DMS153 treated with DMSO at 0.1 percent for 48 hours (cell line): ENCODE results near the gene ATRNL1.
A peak's percentile ranks its signal among the peaks of the same experiment; 100 is the strongest.
"Not testable (repeated sequence)": the region's sequence is repeated elsewhere in the genome, so short reads cannot be mapped to it uniquely, and the experiment has no call there.

Source experiments
- DNase-seq: peaks from one replicate; lab custom pipeline; 2025; ENCODE audit not compliant: unreplicated experiment; lab: John Stamatoyannopoulos, UW

The ATRNL1 gene

DNA sequence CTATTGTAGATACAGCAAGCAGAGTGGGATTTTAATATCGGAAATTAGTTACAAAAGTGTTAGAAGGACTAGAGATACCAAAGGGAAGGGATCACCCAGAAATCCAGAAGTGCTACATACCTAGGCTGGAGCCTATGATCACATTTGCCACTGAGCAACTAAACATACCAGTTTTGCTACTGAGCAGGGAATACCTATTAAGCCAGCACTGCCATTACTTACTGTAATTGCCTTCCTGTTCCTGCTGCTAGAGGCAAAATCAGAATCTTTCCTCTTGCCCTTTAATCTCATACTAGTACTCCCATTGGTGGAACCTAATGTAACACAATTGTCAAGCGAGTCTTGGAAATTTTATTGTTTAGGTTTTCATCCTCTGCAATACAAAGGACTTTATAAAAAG, 121.7 kb downstream of the ATRNL1 start:
- DNase-seq, result no peak

GRCh38 chr10:115219203-115219602, 126.0 kb downstream of the ATRNL1 start:
- DNase-seq, result no peak

- DNase-seq, result no peak
Observed at GRCh38 chr10:115222039-115222438, 128.9 kb downstream of the ATRNL1 start.

DNA sequence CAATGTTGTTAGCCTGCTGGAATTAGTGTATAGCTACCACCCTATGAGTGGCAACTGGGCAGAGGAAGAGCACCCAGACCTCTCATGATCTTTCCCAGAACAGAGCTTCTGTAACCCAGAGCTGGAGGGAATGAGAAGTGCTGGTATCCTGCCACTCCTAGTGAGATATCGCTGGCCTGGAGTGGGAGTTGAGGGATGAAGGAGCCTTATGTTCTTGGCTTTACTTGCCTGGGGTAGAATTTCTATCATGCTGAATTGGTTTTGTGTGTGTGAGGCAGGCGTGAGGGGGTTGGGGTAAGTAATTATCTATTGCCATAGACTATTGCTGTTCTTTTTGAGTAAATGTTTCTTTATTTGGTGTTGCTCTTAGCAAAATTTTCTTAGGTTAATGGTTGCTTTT, 146.6 kb downstream of the ATRNL1 start:
- no peak for DNase-seq

GRCh38 chr10:115250784-115251183, 157.6 kb downstream of the ATRNL1 start:
- no peak for DNase-seq

DNA sequence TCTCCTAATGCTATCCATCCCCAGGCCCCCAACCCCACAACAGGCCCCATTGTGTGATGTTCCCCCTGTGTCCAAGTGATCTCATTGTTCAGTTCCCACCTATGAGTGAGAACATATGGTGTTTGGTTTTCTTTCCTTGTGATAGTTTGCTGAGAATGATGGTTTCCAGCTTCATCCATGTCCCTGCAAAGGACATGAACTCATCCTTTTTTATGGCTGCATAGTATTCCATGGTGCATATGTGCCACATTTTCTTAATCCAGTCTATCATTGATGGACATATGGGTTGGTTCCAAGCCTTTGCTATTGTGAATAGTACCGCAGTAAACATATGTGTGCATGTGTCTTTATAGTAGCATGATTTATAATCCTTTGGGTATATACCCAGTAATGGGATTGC, 160.6 kb downstream of the ATRNL1 start:
- not testable (repeated sequence) for DNase-seq

GRCh38 chr10:115272482-115272881, 179.3 kb downstream of the ATRNL1 start:
- no peak for DNase-seq

DNA sequence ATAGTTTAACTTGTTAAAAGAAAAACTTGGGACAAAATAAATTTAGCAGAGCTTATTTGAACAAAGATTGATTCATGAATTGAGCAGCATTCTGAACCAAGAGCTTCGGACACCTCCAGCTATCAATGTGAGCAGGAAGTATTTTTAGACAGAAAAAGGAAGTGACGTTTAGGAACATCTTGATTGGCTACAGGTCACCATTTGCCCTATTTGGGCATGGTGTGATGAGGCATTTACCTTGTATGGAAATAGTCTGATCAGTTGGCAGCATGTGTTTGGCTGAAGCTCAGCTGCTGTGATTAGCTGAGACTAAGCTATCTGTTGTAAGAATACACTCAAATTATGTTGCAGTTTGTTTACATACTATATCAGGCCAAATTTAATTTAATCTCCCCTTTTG, 185.1 kb downstream of the ATRNL1 start:
- no peak for DNase-seq

DNA sequence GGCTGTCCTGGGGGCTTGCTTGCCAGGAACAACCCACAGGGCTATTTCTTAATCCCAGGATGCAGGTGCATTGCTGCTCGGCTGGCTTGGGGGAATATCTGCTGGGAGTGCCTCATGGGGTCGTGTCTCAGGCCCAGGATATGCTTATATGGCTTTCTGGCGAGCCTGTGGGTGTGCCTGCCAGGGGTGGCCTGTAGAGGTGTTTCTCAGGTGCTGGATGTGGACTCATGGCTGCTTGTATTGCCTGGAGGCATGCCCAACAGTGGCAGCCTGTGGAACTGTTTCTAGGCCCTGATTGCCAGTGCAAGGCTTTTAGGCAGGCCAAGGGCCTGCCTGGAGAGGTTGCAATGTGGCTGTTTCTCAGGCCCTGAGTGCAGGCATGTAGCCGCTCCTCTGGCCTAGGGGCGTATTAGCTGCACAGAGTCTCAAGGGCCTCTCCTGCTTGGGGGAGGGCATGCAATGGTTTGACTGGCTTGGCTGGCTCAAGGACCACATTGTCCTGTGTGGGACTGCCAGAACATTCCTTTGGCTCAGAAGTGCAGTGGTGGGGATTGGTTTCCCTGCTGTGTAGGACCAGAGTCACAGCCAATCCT, 202.1 kb downstream of the ATRNL1 start:
- no peak for DNase-seq

DNA sequence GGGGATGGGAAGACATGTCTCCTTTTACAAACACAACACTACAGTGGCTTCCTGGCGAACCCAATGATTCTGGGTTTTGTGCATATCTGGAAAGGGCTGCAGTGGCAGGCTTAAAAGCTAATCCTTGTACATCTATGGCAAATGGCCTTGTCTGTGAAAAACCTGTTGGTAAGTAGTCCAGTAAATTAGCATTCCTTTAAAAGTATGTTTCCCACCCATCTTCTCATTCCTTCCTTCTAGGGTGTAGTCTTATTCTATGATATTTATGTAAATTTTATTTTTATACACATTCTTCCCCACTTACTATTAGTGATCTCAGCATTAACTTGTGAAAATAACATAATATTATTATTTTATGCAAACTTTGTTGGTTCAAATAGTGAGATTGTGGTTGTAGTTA, 206.9 kb downstream of the ATRNL1 start:
- no peak for DNase-seq

DNA sequence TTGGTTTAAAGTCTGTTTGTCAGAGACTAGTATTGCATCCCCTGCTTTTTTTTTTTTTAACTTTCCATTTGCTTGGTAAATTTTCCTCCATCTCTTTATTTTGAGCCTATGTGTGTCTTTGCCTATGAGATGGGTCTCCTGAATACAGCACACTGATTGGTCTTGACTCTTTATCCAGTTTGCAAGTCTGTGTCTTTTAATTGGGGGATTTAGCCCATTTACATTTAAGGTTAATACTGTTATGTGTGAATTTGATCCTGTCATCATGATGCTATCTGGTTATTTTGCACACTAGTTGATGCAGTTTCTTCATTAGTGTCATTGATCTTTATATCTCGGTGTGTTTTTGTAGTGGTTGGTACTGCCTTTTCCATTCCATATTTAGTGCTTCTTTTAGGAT, 226.5 kb downstream of the ATRNL1 start:
- not testable (repeated sequence) for DNase-seq

- DNase-seq, result peak; percentile 14
Observed at GRCh38 chr10:115321360-115321759, 228.2 kb downstream of the ATRNL1 start.

GRCh38 chr10:115328331-115328730, 235.2 kb downstream of the ATRNL1 start:
- DNase-seq, result no peak

DNA sequence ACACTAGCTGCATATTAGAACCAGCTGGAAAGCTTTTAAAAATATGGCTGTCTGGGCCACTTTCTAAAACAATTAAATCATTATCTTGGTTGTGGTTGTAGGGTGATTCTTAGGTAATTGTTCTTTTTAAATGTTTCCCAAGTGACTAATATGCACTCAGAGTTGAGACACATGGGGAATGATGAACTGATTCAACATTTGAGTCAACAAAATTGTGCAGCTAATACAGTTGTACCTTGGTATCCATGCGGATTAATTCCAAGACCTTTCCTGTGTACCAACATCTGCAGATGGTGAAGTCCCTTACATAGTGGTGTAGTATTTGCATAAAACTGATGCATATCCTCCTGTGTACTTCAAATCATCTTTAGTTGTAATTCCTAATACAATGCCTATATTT, 242.2 kb downstream of the ATRNL1 start:
- no peak for DNase-seq

GRCh38 chr10:115355162-115355760, 262.1 kb downstream of the ATRNL1 start:
- peak; percentile 54 for DNase-seq

- DNase-seq, result not testable (repeated sequence)
Observed at GRCh38 chr10:115367920-115368319, 274.8 kb downstream of the ATRNL1 start.

DNA sequence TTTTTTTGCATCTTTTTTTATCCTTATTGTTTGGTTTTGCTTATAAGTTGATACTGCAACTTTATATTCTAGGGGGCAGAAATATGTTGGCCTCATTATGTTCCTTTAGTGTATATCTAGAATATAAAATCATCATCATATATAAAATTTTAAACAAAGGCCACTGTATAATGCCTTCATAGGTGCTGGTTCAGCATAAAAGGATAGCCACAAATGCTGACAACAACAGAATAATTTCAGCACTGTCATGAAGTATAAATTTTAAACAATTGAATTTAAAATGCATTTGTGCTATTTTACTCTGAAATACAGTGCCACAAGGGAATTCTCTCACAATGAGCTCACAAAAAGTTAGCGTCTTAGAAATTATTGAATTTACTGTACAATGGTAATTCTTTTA, 285.9 kb downstream of the ATRNL1 start:
- DNase-seq, result no peak

- DNase-seq, result no peak
Observed at GRCh38 chr10:115384665-115385064, 291.5 kb downstream of the ATRNL1 start.

GRCh38 chr10:115390607-115391006, 297.4 kb downstream of the ATRNL1 start:
- no peak for DNase-seq

DNA sequence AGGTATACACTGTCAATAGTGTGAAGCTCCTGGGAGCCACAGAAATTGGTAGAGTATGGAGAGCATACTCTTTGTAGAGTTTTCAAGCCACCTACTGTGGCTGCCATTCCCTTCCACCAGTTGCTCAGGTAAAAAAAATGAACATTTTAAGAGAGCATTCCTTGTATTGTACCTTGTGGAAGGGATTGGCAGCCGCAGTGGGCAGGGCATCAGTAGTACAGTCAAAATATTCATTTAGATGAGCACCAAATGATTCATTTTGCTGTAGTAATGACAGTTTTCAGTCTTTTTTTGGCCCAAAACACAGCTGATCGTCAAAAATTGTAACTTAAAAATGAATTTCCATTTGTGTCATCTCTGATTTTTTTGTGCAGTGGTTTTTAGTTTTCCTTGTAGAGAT, 304.9 kb downstream of the ATRNL1 start:
- DNase-seq, result no peak

DNA sequence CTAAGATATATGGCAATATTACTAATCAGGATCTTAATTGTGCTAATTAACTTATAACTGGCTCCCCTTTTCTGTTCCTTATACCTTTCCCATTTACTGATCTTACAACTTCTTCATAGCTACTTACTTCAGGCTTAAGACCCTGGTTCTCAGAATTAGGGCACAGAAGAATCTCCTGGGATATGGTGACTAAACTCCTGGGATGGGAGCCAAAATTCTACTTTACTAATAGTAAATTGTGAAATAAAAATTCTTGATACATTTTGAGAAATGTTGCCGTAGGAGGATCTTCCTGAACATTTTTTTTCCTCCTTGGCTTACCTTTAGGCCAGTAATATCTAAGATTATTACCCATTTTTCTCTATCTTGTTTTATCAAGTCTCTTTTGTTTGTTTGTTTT, 309.5 kb downstream of the ATRNL1 start:
- no peak for DNase-seq

DNA sequence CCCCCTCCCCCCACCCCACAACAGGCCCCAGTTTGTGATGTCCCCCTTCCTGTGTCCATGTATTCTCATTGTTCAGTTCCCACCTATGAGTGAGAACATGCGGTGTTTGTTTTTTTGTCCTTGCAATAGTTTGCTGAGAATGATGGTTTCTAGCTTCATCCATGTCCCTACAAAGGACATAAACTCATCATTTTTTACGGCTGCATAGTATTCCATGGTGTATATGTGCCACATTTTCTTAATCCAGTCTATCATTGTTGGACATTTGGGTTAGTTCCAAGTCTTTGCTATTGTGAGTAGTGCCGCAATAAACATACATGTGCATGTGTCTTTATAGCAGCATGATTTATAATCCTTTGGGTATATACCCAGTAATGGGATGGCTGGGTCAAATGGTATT, 312.7 kb downstream of the ATRNL1 start:
- DNase-seq, result not testable (repeated sequence)

DNA sequence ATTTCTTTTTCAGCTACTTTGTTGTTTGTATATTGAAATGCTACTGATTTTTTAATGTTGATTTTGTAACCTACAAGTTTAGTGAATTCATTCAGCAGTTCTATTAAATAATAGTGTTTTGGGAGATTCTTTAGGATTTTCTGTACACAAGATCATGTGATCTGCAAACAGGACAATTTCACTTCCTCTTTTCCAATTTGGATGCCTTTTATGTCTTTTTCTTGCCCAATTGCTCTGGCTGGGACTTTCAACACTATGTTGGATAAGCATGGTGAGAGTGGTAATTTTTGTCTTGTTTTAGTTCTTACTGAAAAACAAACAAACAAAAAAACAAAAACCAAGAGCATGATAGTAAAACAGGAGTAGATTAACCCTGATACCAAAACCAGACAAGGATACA, 316.2 kb downstream of the ATRNL1 start:
- DNase-seq, result no peak
